Anterior cingulate cortex (tissue), 58 donors: ENCODE measurements around the gene SPEN.
"Not testable (repeated sequence)": the region's sequence is repeated elsewhere in the genome, so short reads cannot be mapped to it uniquely, and the experiment has no call there.

ENCODE experiments used
- DNase-seq, 58 donors: peaks; one replicate each; lab custom pipeline; 2025; lab: John Stamatoyannopoulos, UW

Gene SPEN

DNA sequence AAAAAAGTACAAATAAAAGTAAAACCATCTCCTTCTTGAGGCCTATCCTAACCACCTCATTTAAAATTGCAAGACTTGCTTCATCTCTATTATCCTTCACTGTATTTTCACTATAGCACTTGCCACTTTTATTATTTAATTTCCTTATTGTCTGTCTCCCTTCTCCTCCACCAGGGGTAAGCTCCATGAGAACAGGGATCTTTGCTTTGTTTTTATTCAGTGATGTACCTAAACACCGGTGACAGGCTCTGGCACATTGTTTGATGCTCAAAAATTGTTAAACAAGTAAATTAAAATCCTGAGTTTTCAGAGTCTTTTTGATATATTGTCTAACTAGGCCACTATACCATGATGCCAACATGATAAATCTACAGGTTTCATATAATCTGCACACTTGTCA lies 17.2 kb upstream of the SPEN start:
- DNase-seq = no peak

DNA sequence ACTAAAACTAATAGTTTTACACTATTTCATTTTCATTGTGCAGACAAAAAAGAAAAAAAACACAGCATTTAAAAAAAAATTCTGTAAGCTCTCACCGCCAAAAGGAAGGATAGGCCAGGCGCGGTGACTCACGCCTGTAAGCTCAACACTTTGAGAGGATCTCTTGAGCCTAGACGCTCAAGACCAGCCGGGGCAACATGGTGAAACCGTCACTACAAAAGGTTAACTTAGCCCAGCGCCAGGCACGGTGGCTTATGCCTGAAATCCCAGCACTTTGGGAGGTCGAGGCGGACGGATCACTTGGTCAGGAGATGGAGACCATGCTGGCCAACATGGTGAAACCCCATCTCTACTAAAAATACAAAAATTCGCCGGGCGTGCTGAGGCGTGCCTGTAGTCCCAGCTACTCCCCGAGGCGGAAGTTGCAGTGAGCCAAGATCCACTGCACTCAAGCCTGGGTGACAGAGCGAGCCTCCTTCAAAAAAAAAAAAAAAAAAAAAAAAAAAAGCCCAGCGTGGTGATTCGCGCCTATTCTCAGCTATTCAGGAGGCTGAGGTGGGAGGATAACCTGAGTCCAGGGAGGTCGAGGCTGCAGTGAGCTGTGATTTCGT lies 14.3 kb upstream of the SPEN start:
- peak in 25 of 58 donors; percentile 6 to 40 (median 20) for DNase-seq

DNA sequence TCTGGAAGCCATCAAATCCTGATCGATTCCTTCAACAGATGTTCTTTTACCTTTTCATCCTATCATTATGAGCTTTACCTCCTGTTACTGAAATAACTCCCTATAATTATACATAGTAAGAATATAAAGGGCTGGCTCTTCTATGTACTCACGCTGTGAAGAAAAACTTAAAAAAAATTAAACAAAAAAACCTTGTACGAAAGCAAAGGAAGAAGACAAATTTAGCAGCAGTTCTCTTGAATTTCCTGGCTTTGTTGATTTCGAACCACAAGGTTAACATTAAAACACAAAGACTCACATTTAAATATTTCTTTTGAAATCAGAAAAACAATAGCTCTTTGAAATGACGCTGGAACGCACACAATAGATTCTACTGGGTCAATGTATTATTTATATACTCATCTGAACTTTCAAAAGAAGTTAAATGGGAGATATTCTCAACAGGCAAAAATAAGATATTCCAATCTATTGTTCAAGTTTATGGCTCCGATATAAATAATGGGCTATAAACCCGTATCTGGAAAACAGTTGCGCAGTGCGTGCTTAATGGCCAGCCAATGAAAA lies 13.6 kb upstream of the SPEN start:
- no peak for DNase-seq

DNA sequence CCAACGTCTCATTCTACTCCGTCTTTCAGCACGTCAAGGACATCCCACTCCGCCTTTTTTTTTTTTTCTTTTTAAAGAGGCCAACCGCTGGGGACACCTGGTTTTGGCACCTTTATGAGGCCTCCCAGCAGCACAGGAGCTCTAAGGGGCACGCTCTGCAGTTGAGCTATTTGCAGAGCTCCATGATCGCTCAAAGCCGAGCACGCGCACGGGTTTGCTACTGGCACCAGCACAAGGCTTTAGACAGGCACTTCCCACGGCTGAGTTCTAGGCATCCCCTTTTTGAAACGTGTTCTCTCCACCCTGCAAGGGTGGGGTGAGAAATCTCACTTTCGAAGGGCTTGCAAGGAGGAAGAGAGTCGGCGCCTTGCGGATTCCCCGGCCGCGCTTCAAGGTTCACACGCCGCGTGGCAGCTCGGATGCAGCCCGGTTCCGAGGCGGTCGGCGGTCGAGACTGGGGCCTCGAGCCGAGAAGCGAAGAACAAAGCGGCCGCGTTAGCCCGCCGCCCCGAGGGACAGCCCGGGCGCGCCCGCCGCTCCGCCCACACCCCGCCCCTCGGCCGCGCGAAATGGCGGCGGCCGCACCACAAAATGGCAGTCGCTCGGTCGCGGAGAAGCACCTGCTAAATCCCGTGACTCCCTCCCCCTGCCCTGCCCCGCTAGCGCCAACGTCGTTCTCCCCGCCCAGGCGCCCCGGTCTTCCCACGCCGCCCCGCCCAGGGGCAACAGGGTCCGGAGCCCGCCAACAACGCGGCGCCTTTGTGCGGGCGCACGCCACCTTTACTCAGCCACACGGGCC lies 12.9 kb upstream of the SPEN start:
- peak; percentile 46 to 91 (median 84) for DNase-seq

DNA sequence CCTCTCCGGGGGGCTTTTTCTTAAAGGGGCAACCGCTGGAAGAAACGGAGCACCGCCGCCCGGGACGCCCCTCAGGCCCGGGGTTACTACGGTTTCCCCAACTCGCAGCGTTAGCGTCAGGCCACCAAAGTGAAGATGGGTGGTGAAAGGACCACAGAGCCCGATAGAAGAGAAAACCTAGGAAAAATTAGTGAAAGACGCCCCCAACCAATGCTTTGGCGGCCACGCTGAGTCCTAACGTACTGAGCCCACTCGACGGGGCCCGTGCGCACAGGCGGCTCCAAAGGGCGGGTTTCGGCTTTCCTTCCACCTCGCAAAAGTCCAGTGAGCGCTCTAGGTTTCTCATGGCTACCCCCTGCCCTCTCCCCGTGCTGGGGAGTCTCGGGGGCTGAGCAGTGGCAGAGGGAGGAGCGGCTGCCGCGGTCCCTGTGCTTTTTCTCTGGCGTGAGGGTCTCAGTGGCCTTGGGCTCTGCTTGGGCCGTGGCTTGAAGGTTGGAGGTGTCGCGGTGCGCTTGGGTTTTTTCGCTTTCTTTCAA lies 12.2 kb upstream of the SPEN start:
- DNase-seq = no peak

DNA sequence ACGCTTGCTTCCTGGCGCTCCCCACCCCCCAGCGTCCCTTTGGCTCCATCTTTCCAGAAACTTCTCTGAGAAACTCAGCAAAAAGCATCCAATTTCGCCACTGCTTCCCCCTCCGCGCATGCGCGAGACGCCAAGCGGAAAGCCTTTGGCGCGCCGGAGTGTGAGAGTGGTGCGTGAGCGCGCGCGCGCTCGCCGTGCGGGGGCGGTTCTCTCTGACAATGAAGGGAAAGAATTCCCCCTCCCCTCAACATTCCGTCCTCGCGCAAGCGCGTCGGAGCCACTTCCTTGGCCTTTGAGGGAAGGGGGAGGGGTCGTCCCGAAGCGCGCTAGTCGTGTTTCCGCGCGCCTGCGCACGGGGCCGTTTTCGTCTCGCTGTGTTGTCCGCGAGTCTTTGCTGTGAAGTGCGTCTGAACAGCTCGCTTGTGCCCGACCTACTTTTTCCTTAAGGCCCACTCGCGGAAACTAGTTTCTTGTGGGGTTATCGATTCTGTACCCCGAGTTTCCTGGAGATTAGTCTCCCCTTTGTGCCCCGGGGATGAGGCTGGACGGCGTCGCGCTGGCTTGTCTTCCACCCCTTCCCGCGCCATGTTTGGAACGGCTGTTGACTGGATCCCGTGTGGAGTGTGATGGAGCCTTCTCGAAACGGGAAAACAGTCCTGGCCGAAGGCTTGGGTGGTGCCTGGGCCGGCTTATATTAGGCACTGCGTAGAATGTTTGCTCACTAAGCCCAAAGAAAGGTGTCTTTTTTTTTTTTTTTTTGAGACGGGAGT lies 11.6 kb upstream of the SPEN start:
- peak; percentile 89 to 100 (median 98) for DNase-seq

DNA sequence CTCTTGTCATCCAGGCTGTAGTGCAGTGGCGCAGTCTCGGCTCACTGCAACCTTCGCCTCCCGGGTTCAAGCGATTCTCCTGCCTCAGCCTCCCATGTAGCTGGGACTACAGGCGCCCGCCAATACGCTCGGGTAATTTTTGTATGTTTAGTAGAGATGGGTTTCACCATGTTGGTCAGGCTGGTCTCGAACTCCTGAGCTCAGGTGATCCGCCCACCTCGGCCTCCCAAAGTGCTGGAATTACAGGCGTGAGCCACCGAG lies 11.1 kb upstream of the SPEN start:
- not testable (repeated sequence) for DNase-seq

DNA sequence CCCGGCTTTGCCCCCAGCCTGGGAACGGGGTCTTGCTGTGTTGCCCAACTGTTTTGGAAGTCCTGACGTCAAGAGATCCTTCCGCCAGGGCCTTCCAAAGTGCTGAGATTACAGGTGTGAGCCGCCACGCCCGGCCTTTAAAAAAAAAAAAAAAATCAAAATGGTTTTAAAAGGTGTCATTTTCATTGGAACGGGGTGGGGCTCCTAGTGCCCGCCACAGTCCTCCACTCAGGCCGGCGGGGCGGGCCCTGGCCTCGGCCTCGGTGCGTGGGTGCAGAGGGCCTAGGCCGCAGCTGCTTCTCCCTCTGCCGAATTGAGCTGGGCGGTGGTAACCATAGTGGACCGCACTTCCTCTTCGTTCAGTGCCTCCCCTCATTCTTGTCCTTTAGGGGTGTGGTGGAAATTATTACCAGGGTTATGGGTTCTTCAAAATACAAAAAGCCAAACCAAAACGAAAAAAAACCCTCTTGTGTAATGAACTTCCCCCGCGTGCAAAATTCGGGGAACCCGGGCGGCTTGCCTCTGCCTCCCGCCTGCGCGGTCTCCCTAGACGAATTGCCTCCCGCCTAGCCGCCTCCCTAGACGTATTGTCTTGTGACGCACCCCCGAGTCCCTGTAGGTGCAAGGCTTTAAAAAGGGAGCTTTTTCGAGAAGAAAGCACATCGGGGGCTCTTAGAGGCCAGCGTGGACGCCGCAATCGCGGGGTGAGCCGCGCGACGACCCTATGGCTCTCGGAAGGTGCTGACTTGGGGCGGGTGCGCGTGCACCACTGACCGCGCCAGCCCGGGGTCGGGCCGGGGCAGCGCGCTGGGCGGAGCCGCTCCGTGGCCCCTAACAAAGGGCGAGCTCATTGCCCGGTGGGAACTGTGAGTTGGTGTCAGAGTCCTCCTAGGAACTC lies 10.5 kb upstream of the SPEN start:
- DNase-seq = peak in 2 of 58 donors; percentile 6 to 8

DNA sequence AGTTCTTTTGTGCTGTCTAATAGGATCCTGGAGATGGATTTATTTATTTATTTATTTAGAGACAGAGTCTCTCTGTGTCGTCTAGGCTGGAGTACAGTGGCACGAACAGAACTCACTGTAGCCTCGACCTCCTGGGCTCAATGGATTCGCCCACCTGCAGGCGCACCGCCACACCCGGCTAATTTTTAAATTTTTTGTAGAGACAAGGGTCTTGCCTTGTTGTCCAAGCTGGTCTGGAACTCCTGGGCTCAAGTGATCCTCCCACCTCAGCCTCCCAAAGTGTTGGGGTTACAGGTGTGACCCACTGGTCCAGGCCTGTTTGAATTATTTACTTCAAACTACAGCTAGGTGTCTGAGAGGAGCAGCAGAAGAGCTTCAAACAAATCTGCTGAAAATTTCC lies 9.6 kb upstream of the SPEN start:
- DNase-seq = no peak

DNA sequence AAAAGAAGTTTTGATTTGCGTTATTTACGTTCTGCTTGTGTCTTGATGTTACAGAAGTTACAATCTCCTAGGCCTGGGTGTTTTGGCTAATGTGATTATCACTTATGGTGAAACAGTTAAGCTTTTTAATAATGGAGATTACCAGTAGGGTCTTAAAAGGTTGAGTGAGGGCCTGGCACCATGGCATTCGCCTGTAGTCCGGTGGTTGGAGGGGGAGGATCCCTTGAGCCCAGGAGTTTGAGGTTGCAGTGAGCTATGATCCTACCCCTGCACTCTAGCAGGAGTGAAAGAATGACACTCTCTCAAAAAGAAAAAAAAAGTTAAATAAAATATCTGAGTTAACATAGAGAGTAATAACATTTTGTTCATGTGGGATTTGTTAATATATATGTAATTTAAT lies 8.8 kb upstream of the SPEN start:
- DNase-seq = no peak

DNA sequence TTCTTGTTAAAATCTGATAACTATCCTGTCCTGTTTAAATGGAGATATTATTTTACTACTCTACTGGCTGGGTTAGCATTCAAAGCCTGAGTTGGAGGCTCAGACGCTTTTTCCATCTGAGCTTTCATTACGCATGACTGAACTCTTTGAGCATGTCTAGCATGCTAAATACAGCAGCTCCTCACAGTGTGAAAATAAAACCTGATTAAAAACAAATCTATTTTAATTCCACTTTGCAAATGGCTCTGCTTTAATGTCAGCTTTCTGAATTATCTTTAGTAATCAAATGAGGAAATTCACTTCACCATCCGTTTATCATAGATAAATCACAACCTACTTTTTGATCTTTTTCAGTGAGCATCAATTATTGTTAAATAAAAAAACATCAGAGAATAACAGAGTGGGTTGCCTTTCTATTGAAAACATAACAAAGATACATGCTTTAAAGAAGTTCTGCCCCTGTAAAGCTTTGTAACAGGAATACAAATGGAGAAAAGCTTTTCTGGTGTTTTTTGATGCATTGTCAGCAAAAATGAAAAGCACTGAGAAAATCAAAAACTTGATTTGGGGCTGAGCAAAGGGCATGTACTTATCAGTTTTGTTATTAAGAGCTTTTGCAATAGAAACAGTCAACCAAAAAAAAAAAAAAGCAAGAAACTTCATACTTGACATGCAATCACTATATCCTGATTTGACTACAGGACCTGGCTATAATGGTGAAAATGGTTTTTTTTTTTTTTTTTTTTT lies 3.5 kb upstream of the SPEN start:
- DNase-seq = peak in 18 of 58 donors; percentile 3 to 73 (median 20)

DNA sequence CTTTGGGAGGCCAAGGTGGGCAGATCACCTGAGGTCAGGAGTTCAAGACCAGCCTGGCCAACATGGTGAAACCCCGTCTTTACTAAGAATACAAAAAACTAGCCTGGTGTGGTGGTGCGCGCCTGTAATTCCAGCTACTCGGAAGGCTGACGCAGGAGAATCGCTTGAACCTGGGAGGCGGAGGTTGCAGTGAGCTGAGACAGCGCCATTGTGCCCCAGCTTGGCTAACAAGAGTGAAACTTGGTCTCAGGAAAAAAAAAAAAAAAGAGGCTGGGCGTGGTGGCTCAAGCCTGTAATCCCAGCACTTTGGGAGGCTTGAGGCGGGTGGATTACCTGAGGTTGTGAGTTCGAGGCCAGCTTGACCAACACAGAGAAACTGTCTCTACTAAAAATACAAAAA lies 1.5 kb upstream of the SPEN start:
- not testable (repeated sequence) for DNase-seq

DNA sequence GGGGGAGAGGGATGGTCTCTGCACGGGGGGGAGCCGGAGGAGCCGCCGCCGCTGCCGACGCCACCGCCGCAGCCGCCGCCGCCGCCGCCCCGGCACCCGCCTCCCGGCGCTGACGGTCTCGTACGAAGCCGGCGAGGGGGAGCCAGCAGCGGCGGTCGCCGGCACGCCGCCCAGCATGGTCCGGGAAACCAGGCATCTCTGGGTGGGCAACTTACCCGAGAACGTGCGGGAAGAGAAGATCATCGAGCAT lies 311 bp downstream of the SPEN start:
- peak in 5 of 58 donors; percentile 53 to 65 (median 63) for DNase-seq

DNA sequence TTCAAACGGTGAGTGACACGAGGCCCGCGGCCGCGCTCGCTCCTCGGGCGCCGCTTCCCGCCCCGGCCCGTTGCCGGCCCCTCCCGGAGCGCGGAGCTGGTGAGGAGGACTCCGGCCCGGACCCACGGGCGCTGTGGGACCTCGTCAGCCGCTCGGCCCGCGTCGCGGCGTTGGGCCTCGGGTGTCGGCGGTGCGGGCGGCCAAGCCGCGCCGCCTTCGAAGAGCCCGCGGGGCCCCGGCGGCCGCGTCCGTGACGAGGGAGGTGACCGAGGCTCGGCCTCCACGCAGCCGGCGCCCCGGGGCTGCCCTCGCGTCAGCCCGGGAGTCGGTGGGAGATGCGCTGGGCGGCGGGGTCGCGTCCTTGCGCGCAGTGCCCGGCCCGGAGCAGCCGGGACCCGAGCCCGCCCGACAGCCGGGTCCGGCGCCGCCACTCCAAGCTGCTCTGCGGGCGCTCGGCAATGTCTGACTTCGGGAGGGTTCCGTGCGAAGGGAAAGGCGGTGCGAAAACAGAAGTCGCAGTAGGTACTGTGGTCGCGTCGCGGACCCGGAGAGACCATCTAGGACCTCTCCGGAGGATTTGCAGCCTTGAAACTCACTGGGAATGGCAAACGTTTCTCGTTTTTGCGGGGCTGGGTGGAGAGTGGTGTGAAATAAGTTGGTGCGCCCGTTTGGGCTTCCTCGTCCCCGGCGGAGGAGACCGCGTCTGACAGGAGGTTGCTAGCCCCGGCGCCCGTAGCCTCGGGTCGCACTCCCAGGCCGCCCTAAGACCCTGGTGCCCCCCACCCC lies 829 bp downstream of the SPEN start:
- DNase-seq = peak in 24 of 58 donors; percentile 6 to 70 (median 42)

DNA sequence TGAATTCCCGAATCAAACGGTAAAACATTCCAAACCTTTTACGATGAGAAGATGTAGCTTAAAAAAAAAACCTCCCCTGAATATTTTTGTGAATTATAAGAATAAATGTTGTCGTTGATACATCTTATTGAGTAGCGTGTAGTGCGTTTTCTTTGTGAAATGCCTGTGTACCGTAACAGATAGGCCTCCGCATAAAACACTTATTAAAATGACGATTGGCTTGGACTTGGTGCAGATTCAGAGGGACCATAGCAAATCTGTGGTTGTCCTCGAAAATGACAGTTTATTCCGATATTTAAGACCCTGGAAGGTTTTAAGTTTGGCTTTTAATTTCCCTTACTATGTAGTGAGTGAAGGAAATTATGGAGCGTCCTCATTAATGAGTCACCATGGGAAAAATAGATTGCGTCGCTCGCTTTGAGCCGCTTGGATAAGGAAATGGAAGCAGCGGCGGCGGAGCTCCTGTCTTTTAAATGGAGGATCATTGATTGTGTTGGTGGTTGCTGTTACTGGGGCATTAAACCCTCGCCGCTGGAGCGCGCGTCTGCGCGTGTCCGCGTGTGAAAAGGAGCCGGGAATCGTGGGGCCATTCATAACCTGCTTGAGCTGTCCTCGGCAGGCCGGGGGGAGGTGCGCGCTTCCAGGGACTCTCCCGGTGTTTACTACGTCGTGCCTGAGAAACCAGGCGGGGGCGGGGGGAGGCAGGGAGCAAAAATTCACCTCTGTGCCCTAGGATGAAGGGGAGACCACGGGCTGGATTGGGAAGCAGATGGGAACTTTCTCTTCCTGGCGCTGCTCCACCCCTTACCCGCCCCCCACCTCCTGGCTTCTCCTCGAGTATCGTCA lies 1.6 kb downstream of the SPEN start:
- peak; percentile 22 to 91 (median 82) for DNase-seq

DNA sequence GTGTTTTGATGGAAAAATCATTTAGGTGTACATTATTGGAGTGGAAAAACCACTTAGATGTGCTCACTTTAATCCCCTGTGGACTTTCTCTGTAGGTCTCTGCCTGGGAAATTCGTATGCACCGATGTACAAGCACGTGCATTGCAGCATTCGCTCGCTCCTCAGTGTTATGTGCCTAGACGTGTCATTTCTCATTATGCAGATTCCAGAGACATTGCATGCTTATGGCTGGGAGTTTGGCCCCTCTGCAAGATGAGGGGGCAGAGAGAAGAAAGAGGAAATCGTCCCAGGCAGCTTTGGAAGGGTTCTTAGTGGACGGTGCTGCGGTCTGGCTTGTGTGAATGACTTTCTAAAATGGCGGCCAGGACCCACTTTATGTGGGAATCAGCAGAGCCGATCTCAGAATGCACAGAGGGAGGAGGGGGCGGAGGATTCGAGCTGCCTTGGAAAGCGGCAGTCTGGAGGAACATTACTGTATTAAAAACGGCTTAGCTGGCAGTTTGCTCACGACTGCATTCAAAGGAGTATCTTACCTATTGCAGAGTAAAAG lies 2.3 kb downstream of the SPEN start:
- peak in 46 of 58 donors; percentile 16 to 76 (median 52) for DNase-seq

DNA sequence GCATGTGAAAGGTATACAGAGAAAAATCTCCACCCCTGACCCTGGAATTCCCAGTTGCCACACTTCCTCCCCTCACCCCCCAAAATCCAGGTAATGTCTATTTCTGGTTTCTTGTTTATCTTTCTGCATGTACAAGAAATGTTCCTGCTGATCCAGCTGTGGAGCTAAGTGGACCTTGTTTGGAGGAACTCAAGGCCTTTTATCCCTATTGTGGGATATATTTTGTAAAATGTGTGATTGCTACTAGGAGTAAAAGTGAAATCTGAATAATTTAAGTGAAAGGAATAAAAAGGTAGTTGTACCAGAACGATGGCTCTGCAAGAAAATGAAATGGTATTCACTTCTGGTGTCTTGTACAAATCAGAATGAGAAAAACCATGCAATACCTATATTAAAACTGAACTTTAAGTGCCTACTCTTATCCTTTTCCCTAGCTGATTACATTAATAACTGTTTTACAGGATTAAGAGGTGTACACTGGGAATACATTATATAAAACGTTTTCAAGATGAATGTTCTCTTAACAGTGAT lies 3.0 kb downstream of the SPEN start:
- no peak for DNase-seq
